MM.1S (cell line): ENCODE measurements around the gene NR5A2.

Experiments used
- DNase-seq: peaks from one replicate; pipeline ENCODE4 v3.0.0-alpha.2; 2015
- H2AFZ ChIP-seq: fragments of 300-600 bp; sonication (generic); 2 replicates; pipeline ENCODE4 v1.6.0; 2016; ENCODE audit warnings: antibody characterized with exemption, low read length
- H3F3A ChIP-seq: fragments of 300-600 bp; sonication (generic); 2 replicates; pipeline ENCODE4 v1.6.1; 2016; ENCODE audit warnings: mild to moderate bottlenecking, antibody characterized with exemption, low read length, moderate library complexity, mixed read lengths; ENCODE audit not compliant: insufficient read depth
- H3K27ac ChIP-seq: fragments of 300-600 bp; sonication (generic); 2 replicates; pipeline ENCODE4 v1.5.1; 2016; ENCODE audit warnings: mild to moderate bottlenecking, low read length
- H3K27me3 ChIP-seq: fragments of 300-600 bp; sonication (generic); replicated peaks from 2 replicates; pipeline ENCODE4 v1.6.0; 2016; ENCODE audit warnings: low read length; ENCODE audit not compliant: insufficient read depth
- H3K36me3 ChIP-seq: fragments of 300-600 bp; sonication (generic); replicated peaks from 2 replicates; pipeline ENCODE4 v1.6.1; 2016; ENCODE audit warnings: mild to moderate bottlenecking, low read length, mixed read lengths; ENCODE audit not compliant: insufficient read depth
- H3K4me1 ChIP-seq: fragments of 300-600 bp; sonication (generic); 2 replicates; pipeline ENCODE4 v1.6.1; 2016; ENCODE audit warnings: low read length, mixed read lengths
- H3K4me2 ChIP-seq: fragments of 300-600 bp; sonication (generic); 2 replicates; pipeline ENCODE4 v1.6.0; 2016; ENCODE audit warnings: low read depth, low read length
- H3K4me3 ChIP-seq: fragments of 300-600 bp; sonication (generic); 2 replicates; pipeline ENCODE4 v1.5.1; 2016; ENCODE audit warnings: low read length, mixed read lengths
- H3K79me2 ChIP-seq: fragments of 300-600 bp; sonication (generic); 2 replicates; pipeline ENCODE4 v1.6.1; 2016; ENCODE audit warnings: mixed run types, low read length, mixed read lengths
- H3K9ac ChIP-seq: fragments of 300-600 bp; sonication (generic); 2 replicates; pipeline ENCODE4 v1.6.1; 2016; ENCODE audit warnings: low read length, mixed read lengths
- H3K9me2 ChIP-seq: fragments of 300-600 bp; sonication (generic); replicated peaks from 2 replicates; pipeline ENCODE4 v1.6.1; 2016; ENCODE audit warnings: mild to moderate bottlenecking, low read length, mixed read lengths; ENCODE audit not compliant: insufficient read depth
- H3K9me3 ChIP-seq: fragments of 300-600 bp; sonication (generic); replicated peaks from 2 replicates; pipeline ENCODE4 v1.6.1; 2016; ENCODE audit warnings: mild to moderate bottlenecking, low read length, mixed read lengths; ENCODE audit not compliant: insufficient read depth
- H4K20me1 ChIP-seq: fragments of 300-600 bp; sonication (generic); 2 replicates; pipeline ENCODE4 v1.6.1; 2016; ENCODE audit warnings: mild to moderate bottlenecking, low read length, moderate library complexity, mixed read lengths; ENCODE audit not compliant: insufficient read depth
- EZH2 ChIP-seq: fragments of 300-600 bp; sonication (generic); optimal IDR thresholded peaks from 2 replicates; pipeline ENCODE3; 2017; ENCODE audit warnings: low read depth, mild to moderate bottlenecking, antibody characterized with exemption, low read length, mixed read lengths
- EZH2phosphoT487 ChIP-seq: fragments of 300-600 bp; sonication (generic); IDR thresholded peaks from 2 replicates; pipeline ENCODE4 v1.6.1; 2018; ENCODE audit warnings: antibody characterized with exemption, low read length
- TF ChIP-seq, protein P1 (sequence below): fragments of 300-600 bp; sonication (generic); IDR thresholded peaks from 2 replicates; pipeline ENCODE4 v1.5.1; 2016; ENCODE audit warnings: antibody characterized with exemption, low read length, mixed read lengths

Gene NR5A2

DNA sequence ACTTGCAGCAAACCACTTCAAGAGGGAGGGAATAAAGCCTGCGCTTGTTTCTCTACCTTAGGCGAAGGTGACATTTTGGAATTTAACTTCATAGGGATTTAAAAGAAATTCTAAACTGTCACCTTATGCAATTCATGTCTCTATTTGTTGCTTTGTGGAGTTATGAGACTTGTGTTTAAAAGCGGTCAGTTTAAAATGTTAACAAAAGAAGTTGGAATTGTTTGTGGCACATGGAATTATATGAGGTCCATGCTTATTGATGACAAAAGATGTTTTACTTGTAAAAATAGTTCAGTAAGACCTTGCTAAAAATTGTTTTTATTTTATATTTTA is 15.8 kb downstream of the NR5A2 start:
- Histone ChIP-seq H3K79me2 (no peaks in the 10 kb centered on the region), H3K4me2 (peak overlapping the region; percentile 36; the same call in 1 of the 2 replicates), H3K9me3 (no peaks in the 10 kb centered on the region), H3K9me2 (no peaks in the 10 kb centered on the region), H3K36me3 (no peaks in the 10 kb centered on the region), H3K27ac (no peak overlapping the region), H3K4me3 (no peak overlapping the region), H3K9ac (no peak overlapping the region), H2AFZ (no peak overlapping the region), H4K20me1 (no peaks in the 10 kb centered on the region), H3F3A (no peaks in the 10 kb centered on the region), H3K27me3 (peaks cover 59% of the 10 kb centered on the region), H3K4me1 (peaks cover 3% of the 10 kb centered on the region; the same call in 1 of the 2 replicates)
- DNase-seq, result no peak
- TF ChIP-seq EZH2phosphoT487, result no peak
- no peak for TF ChIP-seq EZH2

DNA sequence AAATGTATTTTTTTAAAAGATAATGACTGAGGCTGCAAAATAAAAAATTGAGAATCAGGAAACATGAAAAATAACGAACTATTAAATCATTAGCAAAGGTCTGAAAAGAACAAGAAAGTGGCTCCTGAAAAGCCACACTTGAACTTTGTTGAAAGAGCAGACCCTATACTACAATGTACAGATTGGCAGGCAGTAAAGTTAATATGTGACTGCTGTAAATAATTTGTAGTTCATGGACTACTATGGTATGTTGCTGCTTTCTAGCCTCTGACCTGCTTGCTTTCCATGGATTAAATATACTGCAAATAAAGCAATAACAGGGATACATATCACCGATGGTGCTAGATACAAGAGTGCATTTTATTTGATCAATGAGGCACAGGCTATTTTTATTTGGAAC is 18.6 kb downstream of the NR5A2 start:
- Histone ChIP-seq H2AFZ (no peak overlapping the region), H3K9me3 (no peaks in the 10 kb centered on the region), H3K9me2 (no peaks in the 10 kb centered on the region), H3K4me2 (no peak overlapping the region), H3K4me1 (peaks cover 3% of the 10 kb centered on the region; the same call in 1 of the 2 replicates), H4K20me1 (no peaks in the 10 kb centered on the region), H3K79me2 (no peaks in the 10 kb centered on the region), H3K36me3 (no peaks in the 10 kb centered on the region), H3K4me3 (no peak overlapping the region), H3K27ac (no peak overlapping the region), H3K27me3 (peaks cover 31% of the 10 kb centered on the region), H3F3A (no peaks in the 10 kb centered on the region), H3K9ac (no peak overlapping the region)
- TF ChIP-seq EZH2 (no peak), EZH2phosphoT487 (no peak)
- TF ChIP-seq, protein P1, sequence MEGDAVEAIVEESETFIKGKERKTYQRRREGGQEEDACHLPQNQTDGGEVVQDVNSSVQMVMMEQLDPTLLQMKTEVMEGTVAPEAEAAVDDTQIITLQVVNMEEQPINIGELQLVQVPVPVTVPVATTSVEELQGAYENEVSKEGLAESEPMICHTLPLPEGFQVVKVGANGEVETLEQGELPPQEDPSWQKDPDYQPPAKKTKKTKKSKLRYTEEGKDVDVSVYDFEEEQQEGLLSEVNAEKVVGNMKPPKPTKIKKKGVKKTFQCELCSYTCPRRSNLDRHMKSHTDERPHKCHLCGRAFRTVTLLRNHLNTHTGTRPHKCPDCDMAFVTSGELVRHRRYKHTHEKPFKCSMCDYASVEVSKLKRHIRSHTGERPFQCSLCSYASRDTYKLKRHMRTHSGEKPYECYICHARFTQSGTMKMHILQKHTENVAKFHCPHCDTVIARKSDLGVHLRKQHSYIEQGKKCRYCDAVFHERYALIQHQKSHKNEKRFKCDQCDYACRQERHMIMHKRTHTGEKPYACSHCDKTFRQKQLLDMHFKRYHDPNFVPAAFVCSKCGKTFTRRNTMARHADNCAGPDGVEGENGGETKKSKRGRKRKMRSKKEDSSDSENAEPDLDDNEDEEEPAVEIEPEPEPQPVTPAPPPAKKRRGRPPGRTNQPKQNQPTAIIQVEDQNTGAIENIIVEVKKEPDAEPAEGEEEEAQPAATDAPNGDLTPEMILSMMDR, result no peak
- DNase-seq, result no peak

DNA sequence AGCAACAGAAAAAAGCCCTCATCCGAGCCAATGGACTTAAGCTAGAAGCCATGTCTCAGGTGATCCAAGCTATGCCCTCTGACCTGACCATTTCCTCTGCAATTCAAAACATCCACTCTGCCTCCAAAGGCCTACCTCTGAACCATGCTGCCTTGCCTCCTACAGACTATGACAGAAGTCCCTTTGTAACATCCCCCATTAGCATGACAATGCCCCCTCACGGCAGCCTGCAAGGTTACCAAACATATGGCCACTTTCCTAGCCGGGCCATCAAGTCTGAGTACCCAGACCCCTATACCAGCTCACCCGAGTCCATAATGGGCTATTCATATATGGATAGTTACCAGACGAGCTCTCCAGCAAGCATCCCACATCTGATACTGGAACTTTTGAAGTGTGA is 20.7 kb downstream of the NR5A2 start:
- H3K9me2 ChIP-seq, result no peaks in the 10 kb centered on the region
- H3F3A ChIP-seq, result no peaks in the 10 kb centered on the region
- H4K20me1 ChIP-seq, result no peaks in the 10 kb centered on the region
- no peaks in the 10 kb centered on the region for H3K4me1 ChIP-seq
- H2AFZ ChIP-seq, result no peak overlapping the region
- H3K9ac ChIP-seq, result no peak overlapping the region
- H3K9me3 ChIP-seq, result no peaks in the 10 kb centered on the region
- peaks cover 9% of the 10 kb centered on the region for H3K27me3 ChIP-seq
- H3K79me2 ChIP-seq, result no peaks in the 10 kb centered on the region
- DNase-seq, result no peak
- no peak overlapping the region for H3K4me2 ChIP-seq
- no peaks in the 10 kb centered on the region for H3K36me3 ChIP-seq
- H3K27ac ChIP-seq, result no peak overlapping the region
- no peak overlapping the region for H3K4me3 ChIP-seq
- TF ChIP-seq, protein P1, result no peak
- no peak for TF ChIP-seq EZH2phosphoT487
- no peak for TF ChIP-seq EZH2

DNA sequence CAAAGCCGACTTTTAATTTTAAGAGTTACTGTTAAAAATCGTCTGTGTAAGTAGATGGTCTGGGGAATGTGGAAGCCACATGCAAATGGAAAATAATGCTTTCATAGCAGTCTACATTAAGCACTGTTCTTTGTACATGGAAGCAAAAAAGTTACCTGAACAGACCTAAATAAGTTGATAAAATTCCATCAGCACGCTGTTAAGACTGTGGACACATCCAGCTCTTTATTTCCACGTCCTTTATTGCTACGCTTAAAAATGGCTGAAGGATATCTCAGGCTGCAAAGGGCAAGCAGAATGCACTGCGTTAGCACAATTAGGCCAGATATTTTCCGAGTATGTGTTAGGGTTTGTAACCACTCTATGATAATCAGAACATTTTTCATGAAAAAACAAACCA is 22.3 kb downstream of the NR5A2 start:
- Histone ChIP-seq H4K20me1 (no peaks in the 10 kb centered on the region), H2AFZ (no peak overlapping the region), H3K27ac (no peak overlapping the region), H3K9me3 (no peaks in the 10 kb centered on the region), H3K9me2 (no peaks in the 10 kb centered on the region), H3K79me2 (no peaks in the 10 kb centered on the region), H3K4me2 (no peak overlapping the region), H3K36me3 (no peaks in the 10 kb centered on the region), H3K4me3 (no peak overlapping the region), H3K9ac (no peak overlapping the region), H3F3A (no peaks in the 10 kb centered on the region), H3K4me1 (no peaks in the 10 kb centered on the region), H3K27me3 (no peaks in the 10 kb centered on the region)
- no peak for DNase-seq
- TF ChIP-seq, protein P1, result no peak
